H1 (cell line): Measurements from ENCODE around the gene CASP4. TPM values are rescaled to one million over a fixed set of nuclear protein-coding genes. Genes with fewer than 3 reads are reported as not detected.

Experiments used
- CTCF ChIA-PET: fragments of 300-600 bp; sonication (Branson Sonifier 250); formaldehyde crosslinking; loops from one replicate; lab custom pipeline; 2021; ENCODE audit not compliant: partially characterized antibody; lab: Charles Lee
- POLR2A ChIA-PET: fragments of 300-600 bp; sonication (Branson Sonifier 250); formaldehyde crosslinking; loops from one replicate; lab custom pipeline; 2021; ENCODE audit warnings: inconsistent platforms; ENCODE audit not compliant: partially characterized antibody; lab: Charles Lee
- DNase-seq, 2 experiments: peaks; one replicate each; pipeline versions ENCODE4 v3.0.0 to v3.0.0-alpha.2; 2010 to 2022; ENCODE audit warnings: low spot score in 2 of 2, low read depth in 1 of 2, mixed read lengths in 1 of 2
- FAIRE-seq: peaks from 2 replicates; lab custom pipeline; 2011; peaks lifted over from hg19 to GRCh38; lab: Jason Lieb, UNC
- H2AFZ ChIP-seq: 2 replicates; pipeline ENCODE4 v1.8.1; 2012; ENCODE audit warnings: low read length, inconsistent platforms
- H2AK5ac ChIP-seq: 2 replicates; pipeline ENCODE4 v1.6.1; 2013; ENCODE audit warnings: low read depth, low read length
- H2BK120ac ChIP-seq: replicated peaks from 2 replicates; pipeline ENCODE3; 2013; ENCODE audit warnings: low read depth, low read length, inconsistent platforms
- H2BK12ac ChIP-seq: 2 replicates; pipeline ENCODE4 v1.6.1; 2013; ENCODE audit warnings: low read depth, low read length
- H2BK15ac ChIP-seq: 2 replicates; pipeline ENCODE4 v1.6.1; 2013; ENCODE audit warnings: low read length
- H2BK20ac ChIP-seq: 2 replicates; pipeline ENCODE4 v1.6.1; 2013; ENCODE audit warnings: low read length
- H2BK5ac ChIP-seq: 2 replicates; pipeline ENCODE4 v1.6.1; 2013; ENCODE audit warnings: low read depth, low read length
- H3K14ac ChIP-seq: 2 replicates; pipeline ENCODE4 v1.6.1; 2013; ENCODE audit warnings: inconsistent platforms; ENCODE audit not compliant: insufficient read length
- H3K18ac ChIP-seq: 2 replicates; pipeline ENCODE4 v1.6.1; 2013; ENCODE audit warnings: low read length; ENCODE audit errors: extremely low read depth
- H3K23ac ChIP-seq: 2 replicates; pipeline ENCODE4 v1.6.1; 2013; ENCODE audit warnings: inconsistent platforms; ENCODE audit not compliant: insufficient read length
- H3K23me2 ChIP-seq: 2 replicates; pipeline ENCODE4 v1.6.1; 2013; ENCODE audit warnings: low read depth, low read length
- H3K27ac ChIP-seq: 2 replicates; pipeline ENCODE4 v1.6.1; 2011; ENCODE audit warnings: low read depth, low read length, inconsistent platforms
- H3K27me3 ChIP-seq, 4 experiments: replicated peaks in 1 of 4; 1 replicate in 1 of 4; 2 replicates in 3 of 4; pipeline versions ENCODE4 v1.6.1 to v1.8.1; 2011 to 2013; ENCODE audit warnings: low read length in 3 of 4, mild to moderate bottlenecking in 3 of 4, inconsistent platforms in 2 of 4, mixed read lengths in 2 of 4, moderate library complexity in 1 of 4; ENCODE audit not compliant: control insufficient read depth in 3 of 4, insufficient read depth in 3 of 4; ENCODE audit errors: extremely low read depth in 1 of 4
- H3K36me3 ChIP-seq, 4 experiments: 2 replicates each; pipeline versions ENCODE4 v1.6.1 to v1.8.1; 2011 to 2013; ENCODE audit warnings: mild to moderate bottlenecking in 4 of 4, low read length in 3 of 4, moderate library complexity in 2 of 4, control low read depth in 1 of 4, inconsistent platforms in 1 of 4; ENCODE audit not compliant: insufficient read depth in 4 of 4, control insufficient read depth in 2 of 4
- H3K4ac ChIP-seq: replicated peaks from 2 replicates; pipeline ENCODE3; 2013; ENCODE audit warnings: low read length, low read depth, mixed read lengths, inconsistent platforms; ENCODE audit not compliant: insufficient read length
- H3K4me1 ChIP-seq, 4 experiments: replicated peaks in 1 of 4; 1 replicate in 1 of 4; 2 replicates in 3 of 4; pipeline versions ENCODE4 v1.6.1 to v1.8.1; 2011 to 2013; ENCODE audit warnings: low read length in 3 of 4, inconsistent platforms in 2 of 4, mixed read lengths in 1 of 4; ENCODE audit not compliant: insufficient read depth in 4 of 4, control insufficient read depth in 3 of 4
- H3K4me2 ChIP-seq, 2 experiments: 2 replicates each; pipeline versions ENCODE4 v1.6.1 to v1.8.1; 2011 to 2013; ENCODE audit warnings: low read depth in 2 of 2, low read length in 2 of 2, control low read depth in 1 of 2, inconsistent platforms in 1 of 2, mild to moderate bottlenecking in 1 of 2; ENCODE audit not compliant: insufficient read depth in 1 of 2
- H3K4me3 ChIP-seq, 4 experiments: fragments of 200-600, 300-600 bp in 1 of 4; sonication (generic), shearing (Covaris generic), sonication (Bioruptor Twin) in 1 of 4; 2 replicates each; pipeline versions ENCODE4 v1.5.1 to v1.8.1; 2011 to 2016; ENCODE audit warnings: low read length in 4 of 4, low read depth in 3 of 4, control low read depth in 2 of 4, inconsistent platforms in 2 of 4, mild to moderate bottlenecking in 2 of 4, mixed read lengths in 1 of 4, moderate library complexity in 1 of 4; ENCODE audit not compliant: insufficient read depth in 2 of 4; ENCODE audit errors: extremely low read depth in 1 of 4
- H3K56ac ChIP-seq: replicated peaks from 2 replicates; pipeline ENCODE3; 2013; ENCODE audit warnings: low read depth, mild to moderate bottlenecking, mixed read lengths, low read length, inconsistent platforms; ENCODE audit not compliant: insufficient read length
- H3K79me1 ChIP-seq: 2 replicates; pipeline ENCODE4 v1.6.1; 2013; ENCODE audit warnings: low read depth, low read length, control low read depth
- H3K79me2 ChIP-seq, 2 experiments: 2 replicates each; pipeline versions ENCODE4 v1.6.1 to v1.8.1; 2012 to 2013; ENCODE audit warnings: low read length in 2 of 2, mild to moderate bottlenecking in 2 of 2, inconsistent platforms in 1 of 2; ENCODE audit not compliant: insufficient read depth in 2 of 2, control insufficient read depth in 1 of 2
- H3K9ac ChIP-seq, 4 experiments: replicated peaks in 1 of 4; 1 replicate in 1 of 4; 2 replicates in 3 of 4; pipeline versions ENCODE4 v1.6.1 to v1.8.1; 2011 to 2013; ENCODE audit warnings: low read depth in 3 of 4, low read length in 3 of 4, control low read depth in 2 of 4, mild to moderate bottlenecking in 2 of 4, moderate library complexity in 2 of 4, inconsistent platforms in 1 of 4; ENCODE audit errors: extremely low read depth in 1 of 4
- H3K9me3 ChIP-seq, 2 experiments: 2 replicates each; pipeline versions ENCODE4 v1.6.1 to v1.8.1; 2012 to 2013; ENCODE audit warnings: mild to moderate bottlenecking in 2 of 2, moderate library complexity in 2 of 2, control low read depth in 1 of 2, inconsistent platforms in 1 of 2, low read depth in 1 of 2, low read length in 1 of 2, mixed read lengths in 1 of 2; ENCODE audit not compliant: insufficient read depth in 2 of 2
- H4K20me1 ChIP-seq, 2 experiments: replicated peaks in 1 of 2; 2 replicates each; pipeline versions ENCODE3 to v1.8.1; 2011 to 2013; ENCODE audit warnings: inconsistent platforms in 2 of 2, low read length in 2 of 2, mild to moderate bottlenecking in 1 of 2; ENCODE audit not compliant: insufficient read depth in 2 of 2, control insufficient read depth in 1 of 2
- H4K5ac ChIP-seq: 2 replicates; pipeline ENCODE4 v1.6.1; 2013; ENCODE audit warnings: low read length, low read depth, mixed read lengths, inconsistent platforms; ENCODE audit not compliant: insufficient read length
- H4K8ac ChIP-seq: 2 replicates; pipeline ENCODE4 v1.8.0; 2013; ENCODE audit warnings: mild to moderate bottlenecking, moderate library complexity, low read length, inconsistent platforms; ENCODE audit not compliant: insufficient read depth; ENCODE audit errors: extremely low read depth
- H4K91ac ChIP-seq: replicated peaks from 2 replicates; pipeline ENCODE3; 2013; ENCODE audit warnings: low read length, mixed read lengths, inconsistent platforms; ENCODE audit not compliant: insufficient read length
- CBX8 ChIP-seq: fragments of 300-800, 300-1000 bp; sonication (generic); IDR thresholded peaks from 2 replicates; pipeline ENCODE4 v1.7.1; 2016; ENCODE audit warnings: low read depth, low read length, borderline replicate concordance
- CHD1 ChIP-seq: IDR thresholded peaks from 2 replicates; pipeline ENCODE4 v1.6.1; 2012; ENCODE audit warnings: low read depth, low read length, improper control_type of control experiment
- EGR1 ChIP-seq: IDR thresholded peaks from 2 replicates; pipeline ENCODE4 v1.6.1; 2011; ENCODE audit warnings: low read depth, low read length, borderline replicate concordance
- POLR2A ChIP-seq, 2 experiments: IDR thresholded peaks; 1 replicate in 1 of 2; 2 replicates in 1 of 2; pipeline ENCODE4 v1.6.1; 2011; ENCODE audit warnings: low read depth in 2 of 2, low read length in 2 of 2, mild to moderate bottlenecking in 2 of 2; ENCODE audit errors: control extremely low read depth in 1 of 2
- POLR2AphosphoS5 ChIP-seq: IDR thresholded peaks from 2 replicates; pipeline ENCODE4 v1.6.1; 2011; ENCODE audit warnings: low read depth, low read length
- RBBP5 ChIP-seq: IDR thresholded peaks from 2 replicates; pipeline ENCODE4 v1.7.1; 2012; ENCODE audit warnings: low read depth, mild to moderate bottlenecking, inconsistent platforms, low read length, moderate library complexity, borderline replicate concordance
- RXRA ChIP-seq: IDR thresholded peaks from 2 replicates; pipeline ENCODE4 v1.6.1; 2011; ENCODE audit warnings: low read depth, mild to moderate bottlenecking, low read length, moderate library complexity; ENCODE audit not compliant: insufficient read depth
- SP2 ChIP-seq: IDR thresholded peaks from 2 replicates; pipeline ENCODE4 v1.6.1; 2012; ENCODE audit warnings: mild to moderate bottlenecking, low read length, inconsistent platforms
- WGBS, 2 experiments: shearing (Covaris generic) in 1 of 2; methylation state at CpG; one replicate each; pipeline versions ENCODE4 v1.1.6 to v1.1.7; 2013 to 2015; ENCODE audit warnings: low lambda C conversion rate in 2 of 2, mixed read lengths in 2 of 2, inconsistent platforms in 1 of 2, low coverage in 1 of 2, missing lambda C conversion rate in 1 of 2; ENCODE audit not compliant: insufficient replicate concordance in 2 of 2, insufficient coverage in 1 of 2, insufficient read length in 1 of 2; ENCODE audit errors: extremely low coverage in 1 of 2, missing lambda C conversion rate in 1 of 2; 5-methylcytosine and 5-hydroxymethylcytosine counted together
- polyA plus RNA-seq, 7 experiments: library from polyadenylated mRNA; depleted of rRNA in 3 of 7; stranded (reverse) in 5 of 7; unstranded in 2 of 7; fragments of >200 nt in 5 of 7; fragments of 200-250 nt in 2 of 7; gene quantifications; 1 replicate in 5 of 7; 2 replicates in 1 of 7; 4 replicates in 1 of 7; pipeline versions ENCODE4 v1.2.1 to v1.2.3, GENCODE V29; 2011 to 2013; ENCODE audit warnings: missing spikeins in 2 of 7, mixed read lengths in 2 of 7
- total RNA-seq: library from RNA; stranded (reverse); fragmentation: NEBNext Ultra II Directional; extraction: Animal tissue kit (Norgen Biotek cat#: 25700); gene quantifications from 2 replicates; pipeline ENCODE4 v1.2.1, GENCODE V29; 2021
- TF ChIP-seq, protein P1 (sequence below): IDR thresholded peaks from 2 replicates; pipeline ENCODE4 v1.6.1; 2012; ENCODE audit warnings: inconsistent platforms

Gene CASP4
- total and polyA plus RNA-seq, 2 of the 8 experiments (the other 6 are each of a cell fraction or from before 2014, with no cell fraction given): 0.09 TPM; not detected in 1

DNA sequence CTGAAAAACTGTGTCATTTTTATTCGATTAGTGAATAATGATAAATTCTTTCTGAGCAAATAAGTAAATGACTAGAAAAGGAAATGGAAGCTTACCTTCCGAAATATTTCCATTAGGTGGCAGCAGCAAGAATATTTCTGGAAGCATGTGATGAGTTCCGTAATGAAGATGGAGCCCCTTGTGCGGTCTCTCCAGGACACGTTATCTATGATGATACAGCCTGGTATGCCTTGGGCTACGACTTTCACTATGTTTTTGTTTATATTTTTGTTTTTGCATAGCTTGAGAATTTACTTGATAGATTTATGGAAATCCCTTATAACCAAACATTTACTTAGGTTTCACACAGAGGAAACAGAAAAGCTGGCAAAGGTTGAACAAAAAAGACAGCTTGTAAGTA is 28.9 kb upstream of the CASP4 start:
- DNase-seq (no peak), FAIRE-seq (no peak)
- Histone ChIP-seq H3K36me3 (no peaks in the 10 kb centered on the region), H3K79me1 (no peaks in the 10 kb centered on the region), H2BK5ac (no peak overlapping the region), H3K56ac (no peak overlapping the region), H3K4ac (no peak overlapping the region), H2BK12ac (no peak overlapping the region), H3K4me2 (no peak overlapping the region), H3K23me2 (0 out of 2 replicates have a peak, but pooled peaks cover 2% of the 10 kb centered on the region), H3K23ac (no peak overlapping the region), H3K18ac (no peak overlapping the region), H4K5ac (no peak overlapping the region), H4K8ac (no peak overlapping the region), H3K14ac (no peak overlapping the region), H3K9ac (no peak overlapping the region), H2BK20ac (no peak overlapping the region), H2BK120ac (no peak overlapping the region), H4K20me1 (no peaks in the 10 kb centered on the region), H2AFZ (no peak overlapping the region), H3K27ac (no peak overlapping the region), H3K4me3 (no peak overlapping the region), H4K91ac (no peak overlapping the region), H3K27me3 (no peaks in the 10 kb centered on the region), H3K4me1 (no peaks in the 10 kb centered on the region), H3K79me2 (no peaks in the 10 kb centered on the region)
- POLR2A ChIA-PET: no interaction called here
- CTCF ChIA-PET: interaction anchor here (0.9 to 2.1 kb wide), 7 partner anchors 9 to 52 kb away, joined by 3 to 7 read pairs (median 4); no protein-coding TSS in a partner anchor
- 92% methylated on average over 6 of the region's 6 CpGs; no CpG with 5 or more reads in 1 of the 2 experiments for WGBS, 2 experiments
- TF ChIP-seq RBBP5 (no peak), POLR2AphosphoS5 (no peak), POLR2A (IDR thresholded peaks at IDR 0.05; ENCODE audit: control extremely low read depth in 1 of 2, low read depth in 2 of 2, low read length in 2 of 2) (no peak), EGR1 (no peak), RXRA (no peak), CBX8 (no peak), SP2 (no peak), CHD1 (no peak)
- TF ChIP-seq, protein P1, sequence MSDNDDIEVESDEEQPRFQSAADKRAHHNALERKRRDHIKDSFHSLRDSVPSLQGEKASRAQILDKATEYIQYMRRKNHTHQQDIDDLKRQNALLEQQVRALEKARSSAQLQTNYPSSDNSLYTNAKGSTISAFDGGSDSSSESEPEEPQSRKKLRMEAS: no peak
- TF ChIP-seq, all 59 proteins: peak for 0
- Histone ChIP-seq H2BK15ac (no peak overlapping the region), H2AK5ac (no peak overlapping the region), H3K9me3 (no peaks in the 10 kb centered on the region)
